ENCODE measurements around the gene PSAPL1.

Gene PSAPL1

GRCh38 chr4:7431696-7432530 is 2.8 kb downstream of the PSAPL1 start:
- DNase-seq (ENCODE audit: low read depth in 2 of 2) = no peak

DNA sequence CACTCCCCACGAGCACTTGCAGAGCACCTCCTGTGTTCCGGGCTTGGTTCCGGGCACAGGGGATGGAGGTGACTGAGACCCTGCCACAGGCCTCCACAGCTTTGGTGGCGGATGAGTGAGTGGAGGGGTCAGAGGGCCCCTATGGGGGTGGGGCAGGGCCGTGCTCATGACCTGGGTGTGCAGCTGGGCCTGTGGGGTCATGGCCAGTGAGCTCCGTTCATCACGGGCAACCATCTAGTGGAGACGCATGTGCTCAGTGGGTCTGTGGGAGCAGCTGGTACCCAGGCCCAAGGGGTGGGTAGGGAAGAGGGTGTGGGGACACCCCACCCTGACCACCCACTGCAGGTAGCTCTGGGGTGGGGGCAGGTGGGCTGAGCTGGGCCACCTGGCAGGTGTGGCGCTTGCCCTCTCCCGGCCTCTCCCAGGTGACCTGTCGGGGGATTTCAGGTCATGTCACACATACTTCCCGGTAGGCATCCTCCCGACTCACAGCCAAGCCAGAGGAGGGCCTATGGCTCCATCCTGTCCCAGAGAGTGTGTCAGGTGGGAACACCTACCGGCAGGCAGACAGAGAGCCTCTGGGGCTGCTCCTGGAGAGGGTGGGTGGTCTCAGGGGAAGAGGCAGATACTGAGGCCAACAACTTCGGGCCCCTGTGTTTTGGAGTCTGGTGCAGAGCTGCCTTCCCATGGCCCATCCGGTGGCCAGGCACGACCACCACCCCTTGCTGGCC is 3.6 kb downstream of the PSAPL1 start:
- DNase-seq (ENCODE audit: low read depth in 2 of 2) = no peak

GRCh38 chr4:7430368-7430964 is 4.3 kb downstream of the PSAPL1 start:
- DNase-seq (ENCODE audit: low read depth in 2 of 2) = no peak

DNA sequence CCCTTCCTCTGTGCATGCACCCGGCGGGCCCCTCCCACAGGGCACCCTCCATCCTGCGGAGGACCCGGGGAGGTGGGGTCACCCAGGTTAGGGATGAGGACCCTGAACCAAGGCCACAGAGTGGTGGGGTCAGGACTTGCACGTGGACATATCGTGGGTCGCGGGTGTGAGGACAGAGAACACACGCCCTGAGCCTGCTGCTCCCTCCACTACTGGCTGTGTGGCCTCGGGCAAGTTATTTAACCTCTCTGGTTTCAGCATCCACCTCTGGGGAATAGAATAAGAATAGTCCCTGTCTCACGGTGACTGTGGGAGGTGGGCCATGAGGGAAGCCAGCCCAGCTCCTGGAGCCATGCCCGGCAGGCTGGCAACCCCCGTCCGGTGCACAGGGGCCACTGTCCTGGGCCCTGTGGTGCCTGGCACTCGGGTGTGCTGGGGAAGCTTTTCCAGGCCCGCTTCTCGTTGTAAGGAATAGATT is 5.1 kb downstream of the PSAPL1 start:
- no peak for DNase-seq (ENCODE audit: low read depth in 2 of 2)

- no peak for DNase-seq (ENCODE audit: low read depth in 2 of 2)
Observed at GRCh38 chr4:7429069-7429416, 5.7 kb downstream of the PSAPL1 start.

- DNase-seq (ENCODE audit: low read depth in 2 of 2) = no peak
Observed at GRCh38 chr4:7428261-7429068, 6.3 kb downstream of the PSAPL1 start.

- no peak for DNase-seq (ENCODE audit: low read depth in 2 of 2)
Observed at GRCh38 chr4:7427831-7428260, 6.9 kb downstream of the PSAPL1 start.

GRCh38 chr4:7427361-7427760 is 7.4 kb downstream of the PSAPL1 start:
- DNase-seq (ENCODE audit: low read depth in 2 of 2) = no peak

GRCh38 chr4:7426525-7427171 is 8.1 kb downstream of the PSAPL1 start:
- no peak for DNase-seq (ENCODE audit: low read depth in 2 of 2)

DNA sequence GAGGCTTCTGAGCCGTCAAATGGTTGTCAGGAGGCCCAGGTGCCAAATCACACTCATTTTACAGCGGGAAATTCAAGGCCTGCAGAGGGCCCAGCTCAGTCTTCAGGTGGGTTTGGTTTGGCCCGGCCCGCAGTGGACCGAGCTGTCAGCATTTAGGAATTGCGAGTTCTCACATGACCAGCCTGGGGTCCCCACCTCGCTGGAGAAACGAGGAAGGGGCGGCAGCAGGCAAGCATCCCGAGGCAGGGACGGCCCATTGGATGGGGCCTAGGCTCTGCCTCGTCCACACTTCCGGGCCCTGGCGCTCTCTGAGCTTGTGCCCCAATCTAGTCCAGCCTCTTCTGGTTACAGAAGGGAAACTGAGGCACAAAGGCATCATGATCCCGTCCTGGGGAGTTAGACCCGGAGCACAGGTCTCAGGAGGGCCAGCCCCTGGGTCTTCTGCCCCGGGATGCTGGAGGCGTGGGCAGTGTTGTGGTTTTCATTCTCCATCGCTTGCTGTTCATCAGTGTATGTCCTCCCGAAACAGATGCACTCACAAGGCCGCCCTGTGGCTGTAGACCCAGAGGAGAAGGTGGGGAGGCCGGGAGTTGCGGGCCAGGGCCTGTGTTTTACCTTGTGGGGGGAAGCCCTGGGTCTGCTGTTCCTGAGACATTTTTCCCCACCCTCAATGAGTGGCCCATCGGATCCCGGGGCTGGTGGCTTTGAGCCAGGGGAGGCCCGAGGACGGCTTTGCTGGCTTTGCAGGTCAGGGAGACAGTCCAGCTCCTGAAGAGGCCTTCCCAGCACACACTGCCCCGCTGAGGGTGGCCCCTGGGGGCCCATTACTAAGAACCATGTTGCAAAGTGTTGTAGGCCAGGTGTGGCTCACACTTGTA is 8.9 kb downstream of the PSAPL1 start:
- no peak for DNase-seq (ENCODE audit: low read depth in 2 of 2)

DNA sequence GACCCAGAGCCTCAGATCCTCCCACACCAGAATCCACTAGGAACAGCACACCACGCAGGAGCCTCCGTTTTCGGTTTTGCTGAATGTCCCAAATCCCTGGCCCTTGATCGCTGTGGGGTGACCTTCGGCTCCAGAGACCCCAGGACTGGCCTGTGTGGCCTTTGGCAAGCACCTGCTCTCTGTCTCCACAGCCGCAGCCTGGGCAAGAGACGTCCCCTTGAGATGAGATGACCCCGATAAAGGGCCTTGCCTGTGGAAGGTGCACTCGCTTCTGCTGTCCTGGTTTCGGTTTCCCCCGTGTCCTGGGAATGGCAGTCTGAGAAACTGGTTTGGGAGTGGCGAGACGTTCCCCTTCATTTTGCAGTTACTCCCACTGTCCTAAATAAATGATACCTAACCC is 9.6 kb downstream of the PSAPL1 start:
- no peak for DNase-seq (ENCODE audit: low read depth in 2 of 2)

GRCh38 chr4:7424553-7425111 is 10.1 kb downstream of the PSAPL1 start:
- DNase-seq (ENCODE audit: low read depth in 2 of 2) = no peak

DNA sequence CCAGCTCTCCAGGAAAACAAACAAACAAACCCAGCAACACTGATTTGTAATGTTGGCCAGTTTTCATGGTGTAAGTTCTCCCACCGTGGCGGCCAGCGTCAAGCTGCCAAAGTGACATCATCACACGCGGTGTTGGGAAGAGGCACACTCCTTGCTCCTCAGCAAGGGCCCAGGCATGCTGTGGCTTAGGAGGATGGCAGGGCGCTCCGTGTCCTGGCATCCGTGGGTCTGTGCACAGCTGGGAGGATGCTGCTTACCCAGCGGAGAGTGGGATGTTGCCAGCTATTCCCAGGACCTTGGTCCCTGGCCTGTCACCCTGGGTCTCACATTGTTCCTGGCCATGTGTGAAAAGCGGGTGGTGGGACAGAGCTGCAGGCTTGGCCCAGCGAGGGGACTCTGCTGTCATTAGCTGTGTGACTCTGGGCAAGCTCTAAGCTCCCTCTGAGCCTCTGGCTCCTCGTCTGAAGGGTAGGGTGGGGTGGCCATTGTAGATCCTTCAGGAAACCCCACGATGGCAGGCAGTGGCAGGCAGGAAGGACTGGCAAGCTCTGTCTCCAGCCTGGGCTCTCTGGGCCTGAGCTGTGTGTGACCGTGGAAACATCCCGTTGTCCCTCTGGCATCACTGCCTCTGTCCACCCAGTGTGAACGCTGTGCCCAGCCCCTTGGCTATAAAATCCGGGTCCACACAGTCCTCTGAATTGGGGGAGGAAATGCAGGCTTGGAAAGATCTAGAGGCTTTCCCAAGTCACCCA is 10.8 kb downstream of the PSAPL1 start:
- DNase-seq (ENCODE audit: low read depth in 2 of 2) = no peak

- no peak for DNase-seq (ENCODE audit: low read depth in 2 of 2)
Observed at GRCh38 chr4:7423391-7423790, 11.3 kb downstream of the PSAPL1 start.

GRCh38 chr4:7422898-7423180 is 11.9 kb downstream of the PSAPL1 start:
- no peak for DNase-seq (ENCODE audit: low read depth in 2 of 2)

GRCh38 chr4:7422151-7422897 is 12.4 kb downstream of the PSAPL1 start:
- no peak for DNase-seq (ENCODE audit: low read depth in 2 of 2)

GRCh38 chr4:7421356-7422150 is 13.2 kb downstream of the PSAPL1 start:
- no peak for DNase-seq (ENCODE audit: low read depth in 2 of 2)

- DNase-seq (ENCODE audit: low read depth in 2 of 2) = no peak
Observed at GRCh38 chr4:7420661-7421040, 14.1 kb downstream of the PSAPL1 start.
